OCI-LY7 (cell line): ENCODE results near the gene TCTN1.

Experiments
- EZH2phosphoT487 ChIP-seq: fragments of 200-600 bp; sonication (generic); IDR thresholded peaks from 2 replicates; pipeline ENCODE4 v1.6.1; 2018; ENCODE audit warnings: low read depth, borderline replicate concordance, mild to moderate bottlenecking, mixed run types, antibody characterized with exemption, low read length, moderate library complexity, mixed read lengths
- TF ChIP-seq, protein P1 (sequence below): fragments of 200-600 bp; sonication (generic); conservative IDR thresholded peaks from 2 replicates; pipeline ENCODE4 v1.5.1; 2014; ENCODE audit warnings: mild to moderate bottlenecking, antibody characterized with exemption, low read length, moderate library complexity, mixed read lengths

GRCh38 chr12:110636516-110636915 is 22.6 kb downstream of the TCTN1 start:
- TF ChIP-seq, protein P1, sequence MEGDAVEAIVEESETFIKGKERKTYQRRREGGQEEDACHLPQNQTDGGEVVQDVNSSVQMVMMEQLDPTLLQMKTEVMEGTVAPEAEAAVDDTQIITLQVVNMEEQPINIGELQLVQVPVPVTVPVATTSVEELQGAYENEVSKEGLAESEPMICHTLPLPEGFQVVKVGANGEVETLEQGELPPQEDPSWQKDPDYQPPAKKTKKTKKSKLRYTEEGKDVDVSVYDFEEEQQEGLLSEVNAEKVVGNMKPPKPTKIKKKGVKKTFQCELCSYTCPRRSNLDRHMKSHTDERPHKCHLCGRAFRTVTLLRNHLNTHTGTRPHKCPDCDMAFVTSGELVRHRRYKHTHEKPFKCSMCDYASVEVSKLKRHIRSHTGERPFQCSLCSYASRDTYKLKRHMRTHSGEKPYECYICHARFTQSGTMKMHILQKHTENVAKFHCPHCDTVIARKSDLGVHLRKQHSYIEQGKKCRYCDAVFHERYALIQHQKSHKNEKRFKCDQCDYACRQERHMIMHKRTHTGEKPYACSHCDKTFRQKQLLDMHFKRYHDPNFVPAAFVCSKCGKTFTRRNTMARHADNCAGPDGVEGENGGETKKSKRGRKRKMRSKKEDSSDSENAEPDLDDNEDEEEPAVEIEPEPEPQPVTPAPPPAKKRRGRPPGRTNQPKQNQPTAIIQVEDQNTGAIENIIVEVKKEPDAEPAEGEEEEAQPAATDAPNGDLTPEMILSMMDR, result no peak
- no peak for TF ChIP-seq EZH2phosphoT487
